Measurements from ENCODE around the gene BCL6. TPM values are rescaled to one million over a fixed set of nuclear protein-coding genes. Genes with fewer than 3 reads are reported as not detected.

Gene BCL6
- total and polyA plus RNA-seq, 10 of the 15 experiments (the other 5 are each of a cell fraction or from before 2014, with no cell fraction given) = 0.04 to 0.85 (median 0.15) TPM

- no peak for TF ChIP-seq NR2F1 (conservative IDR thresholded peaks at IDR 0.05)
- TF ChIP-seq RBBP5 (conservative IDR thresholded peaks at IDR 0.05) = no peak
- TF ChIP-seq SUZ12 (IDR thresholded peaks at IDR 0.05; ENCODE audit: unreplicated experiment) = no peak
Measured at GRCh38 chr3:187693431-187693830, 51.8 kb downstream of the BCL6 start (continued).

- no peak for FAIRE-seq
- 0% methylated on average over 4 of the region's 4 CpGs for WGBS (ENCODE audit: insufficient coverage, insufficient replicate concordance, low lambda C conversion rate, missing lambda C conversion rate)
- H3K9me3 ChIP-seq (replicated peaks; ENCODE audit: control insufficient read depth, insufficient read depth, low read length) = no peaks in the 10 kb centered on the region
- H3K4me1 ChIP-seq (ENCODE audit: control insufficient read depth, insufficient read depth, low read length) = no peaks in the 10 kb centered on the region
- ChIA-PET SMC1A (ENCODE audit: uncharacterized antibody, unreplicated experiment) (interaction anchor here (0.7 to 1.1 kb wide), 3 partner anchors 371 to 794 kb away, joined by 3 to 5 read pairs (median 4); no protein-coding TSS in a partner anchor), POLR2A (interaction anchor here (0.6 kb wide), 1 partner anchor 592 kb away, joined by 3 read pairs; no protein-coding TSS in a partner anchor), CTCF (interaction anchor here (1.0 to 1.7 kb wide), 3 partner anchors 10 to 372 kb away, joined by 3 to 7 read pairs (median 4); no protein-coding TSS in a partner anchor), RAD21 (ENCODE audit: unreplicated experiment) (no interaction called here)
- peaks cover 1 to 4% of the 10 kb centered on the region in 2 experiments; a peak in 3 of 4 replicates for H3K27me3 ChIP-seq (replicated peaks in 1 of 2; ENCODE audit: control insufficient read depth in 2 of 2, insufficient read depth in 2 of 2, low read length in 1 of 2)
- no peak for DNase-seq (ENCODE audit: low read depth, low spot score)
- H3K36me3 ChIP-seq (ENCODE audit: control insufficient read depth in 2 of 2, insufficient read depth in 2 of 2, low read length in 1 of 2) = no peaks in the 10 kb centered on the region
- no peak overlapping the region for H2AFZ ChIP-seq (ENCODE audit: control insufficient read depth, low read depth, low read length)
- no peak overlapping the region for H3K27ac ChIP-seq (ENCODE audit: control insufficient read depth, insufficient read depth)
- H4K20me1 ChIP-seq (ENCODE audit: control insufficient read depth, insufficient read depth) = no peaks in the 10 kb centered on the region
- ATAC-seq = no peak
- in situ Hi-C loops (cut with MboI) (no loop called here), intact Hi-C loops (cut with micrococcal nuclease; ENCODE audit: unreplicated experiment) (no loop called here)
- BruUV-seq (replicated peaks) = no TSS peak
- H3K79me2 ChIP-seq (ENCODE audit: control insufficient read depth, insufficient read depth, low read length) = no peaks in the 10 kb centered on the region
- no peak overlapping the region for H3K4me2 ChIP-seq (ENCODE audit: control insufficient read depth, insufficient read depth)
- H3K4me3 ChIP-seq = no peak overlapping the region
- H3K9ac ChIP-seq (ENCODE audit: control insufficient read depth, insufficient read depth, low read length) = no peak overlapping the region
- TF ChIP-seq POLR2AphosphoS5 (IDR thresholded peaks at IDR 0.05; ENCODE audit: low read length) (no peak), RFX5 (IDR thresholded peaks at IDR 0.05; ENCODE audit: low read depth, low read length) (no peak), E2F4 (IDR thresholded peaks at IDR 0.05; ENCODE audit: low read depth, low read length) (no peak), ZNF687 (IDR thresholded peaks at IDR 0.05) (no peak), E2F8 (IDR thresholded peaks at IDR 0.05; ENCODE audit: low read depth, partially characterized antibody) (no peak), CREM (IDR thresholded peaks at IDR 0.05; ENCODE audit: low read depth) (no peak), ZNF274 (IDR thresholded peaks at IDR 0.05; ENCODE audit: insufficient read depth, insufficient read length) (no peak), SMAD5 (IDR thresholded peaks at IDR 0.05; ENCODE audit: low read depth) (no peak), PRDM15 (CRISPR knock-in tag; IDR thresholded peaks at IDR 0.05) (no peak)
Measured at GRCh38 chr3:187689984-187690383, 55.3 kb downstream of the BCL6 start.
